GM19099 (cell line): ENCODE results near the gene SND1.

Experiments used
- POLR2A ChIP-seq: IDR thresholded peaks from 3 replicates; pipeline ENCODE4 v1.6.1; 2011; ENCODE audit warnings: low read depth; ENCODE audit not compliant: insufficient read length; ENCODE audit errors: extremely low read depth

The SND1 gene

DNA sequence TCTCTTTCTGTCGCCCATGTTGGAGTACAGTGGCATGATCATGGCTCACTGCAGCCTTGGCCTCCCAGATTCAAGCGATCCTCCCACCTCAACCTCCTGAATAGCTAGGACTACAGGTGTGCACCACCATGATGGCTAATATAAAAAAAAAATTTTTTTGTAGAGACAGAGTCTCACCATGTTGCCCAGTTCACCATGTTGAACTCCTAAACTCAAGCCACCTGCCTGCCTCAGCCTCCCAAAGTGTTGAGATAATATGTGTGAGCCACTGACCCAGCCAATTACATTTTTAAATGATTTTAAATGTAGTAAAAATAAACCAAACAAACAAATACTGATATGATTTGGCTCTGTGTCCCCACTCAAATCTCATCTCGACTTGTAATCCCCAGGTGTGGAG is 487.4 kb downstream of the SND1 start:
- TF ChIP-seq POLR2A, result no peak

DNA sequence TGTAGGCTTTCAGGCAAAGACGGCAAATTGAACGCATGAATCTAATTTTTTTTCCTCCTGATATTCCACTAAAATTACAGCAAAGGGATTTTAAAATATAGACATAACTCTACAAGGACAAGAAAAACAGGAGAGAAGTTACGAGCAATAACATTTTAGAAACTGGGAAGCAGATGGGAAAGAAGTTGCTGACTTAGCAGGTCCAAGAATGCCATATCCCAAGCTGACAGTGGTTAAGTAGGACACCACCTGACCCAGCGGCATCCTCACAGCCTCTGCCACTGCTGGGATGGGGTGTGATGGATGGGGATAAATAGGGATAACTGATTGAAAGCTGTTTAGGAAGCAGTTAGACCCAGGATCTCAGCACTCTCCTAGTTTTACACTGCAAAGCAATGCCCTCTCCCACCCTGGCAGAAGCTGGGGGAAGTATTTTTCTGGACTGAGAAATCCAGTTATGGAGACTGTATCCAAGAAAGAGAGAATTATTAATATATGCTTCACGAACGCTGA is 489.7 kb downstream of the SND1 start:
- TF ChIP-seq POLR2A, result no peak
